ENCODE data around the gene PAXIP1. TPM values are rescaled to one million over a fixed set of nuclear protein-coding genes. Genes with fewer than 3 reads are reported as not detected.

Gene PAXIP1
- total RNA-seq, 2 donors from 2014 or later = 12.0 to 13.0 TPM

- H3K4me1 ChIP-seq (ENCODE audit: control insufficient read depth in 1 of 2, low read depth in 2 of 2) = no peaks in the 10 kb centered on the region
- DNase-seq (ENCODE audit: low spot score) (no peak), ATAC-seq (ENCODE audit: insufficient number of reproducible peaks, low FRiP score, low read depth) (no peak)
- H3K36me3 ChIP-seq = no peaks in the 10 kb centered on the region
- H3K4me3 ChIP-seq = no peak overlapping the region
- H3K27ac ChIP-seq = no peak overlapping the region
- peaks cover 3% of the 10 kb centered on the region for H3K9me3 ChIP-seq
- no peaks in the 10 kb centered on the region for H3K27me3 ChIP-seq (replicated peaks; ENCODE audit: insufficient read depth)
- no peak for TF ChIP-seq CTCF (IDR thresholded peaks at IDR 0.05)
Measured at GRCh38 chr7:154907651-154908620, 95.0 kb downstream of the PAXIP1 start.

- Histone ChIP-seq H3K9me3 (peaks cover 3% of the 10 kb centered on the region), H3K4me3 (no peak overlapping the region), H3K4me1 (ENCODE audit: control insufficient read depth in 1 of 2, low read depth in 2 of 2) (no peaks in the 10 kb centered on the region), H3K27me3 (replicated peaks; ENCODE audit: insufficient read depth) (no peaks in the 10 kb centered on the region), H3K27ac (no peak overlapping the region), H3K36me3 (no peaks in the 10 kb centered on the region)
- ATAC-seq (ENCODE audit: insufficient number of reproducible peaks, low FRiP score, low read depth) (no peak), DNase-seq (ENCODE audit: low spot score) (no peak)
- TF ChIP-seq CTCF (IDR thresholded peaks at IDR 0.05) = no peak
Measured at GRCh38 chr7:154906736-154907355, 96.1 kb downstream of the PAXIP1 start.

- no peak for ATAC-seq (ENCODE audit: insufficient number of reproducible peaks, low FRiP score, low read depth)
- Histone ChIP-seq H3K27ac (no peak overlapping the region), H3K4me1 (ENCODE audit: control insufficient read depth in 1 of 2, low read depth in 2 of 2) (no peaks in the 10 kb centered on the region), H3K27me3 (replicated peaks; ENCODE audit: insufficient read depth) (no peaks in the 10 kb centered on the region), H3K9me3 (peaks cover 3% of the 10 kb centered on the region), H3K36me3 (no peaks in the 10 kb centered on the region), H3K4me3 (no peak overlapping the region)
- no peak for TF ChIP-seq CTCF (IDR thresholded peaks at IDR 0.05)
- DNase-seq (ENCODE audit: low spot score) = no peak
Measured at GRCh38 chr7:154906201-154906600, 96.7 kb downstream of the PAXIP1 start.

- H3K4me3 ChIP-seq = no peak overlapping the region
- H3K27me3 ChIP-seq (replicated peaks; ENCODE audit: insufficient read depth) = no peaks in the 10 kb centered on the region
- DNase-seq (ENCODE audit: low spot score) (no peak), ATAC-seq (ENCODE audit: insufficient number of reproducible peaks, low FRiP score, low read depth) (no peak)
- H3K4me1 ChIP-seq (ENCODE audit: control insufficient read depth in 1 of 2, low read depth in 2 of 2) = no peaks in the 10 kb centered on the region
- no peaks in the 10 kb centered on the region for H3K36me3 ChIP-seq
- no peaks in the 10 kb centered on the region for H3K9me3 ChIP-seq
- no peak for TF ChIP-seq CTCF (IDR thresholded peaks at IDR 0.05)
- H3K27ac ChIP-seq = no peak overlapping the region
Measured at GRCh38 chr7:154905615-154906014, 97.3 kb downstream of the PAXIP1 start.

- ATAC-seq (ENCODE audit: insufficient number of reproducible peaks, low FRiP score, low read depth) = no peak
- Histone ChIP-seq H3K4me3 (no peak overlapping the region), H3K27ac (no peak overlapping the region), H3K36me3 (no peaks in the 10 kb centered on the region), H3K9me3 (no peaks in the 10 kb centered on the region), H3K4me1 (ENCODE audit: control insufficient read depth in 1 of 2, low read depth in 2 of 2) (no peaks in the 10 kb centered on the region), H3K27me3 (replicated peaks; ENCODE audit: insufficient read depth) (no peaks in the 10 kb centered on the region)
- TF ChIP-seq CTCF (IDR thresholded peaks at IDR 0.05) = no peak
- no peak for DNase-seq (ENCODE audit: low spot score)
Measured at GRCh38 chr7:154905146-154905545, 97.8 kb downstream of the PAXIP1 start.

Measured in thoracic aorta (tissue), 2 donors.